Activated T-helper 2 cell treated with anti-CD3 and anti-CD28 coated beads, Interferon-gamma antibody, Interleukin-2, Interleukin-4, amounts not matched to agents 10 μg/mL and 5 μg/mL and 100 μg/mL, durations not matched to agents 14 hours and 24 hours and 36 hours (primary cell): Measurements from ENCODE around the gene GFER. TPM values are rescaled to one million over a fixed set of nuclear protein-coding genes. Genes with fewer than 3 reads are reported as not detected.
"Not testable (repeated sequence)": the region's sequence is repeated elsewhere in the genome, so short reads cannot be mapped to it uniquely, and the experiment has no call there.

Source experiments
- DNase-seq: peaks from one replicate; pipeline ENCODE4 v3.0.0; 2021; ENCODE audit warnings: low spot score
- H3K27ac Mint-ChIP-seq: one replicate; pipeline ENCODE4 v1.8.0; 2021; ENCODE audit warnings: mixed read lengths
- H3K27me3 Mint-ChIP-seq: one replicate; pipeline ENCODE4 v1.8.0; 2021; ENCODE audit warnings: low read depth, mixed read lengths
- H3K36me3 Mint-ChIP-seq: one replicate; pipeline ENCODE4 v1.8.0; 2021; ENCODE audit warnings: low read depth, mixed read lengths
- H3K4me1 Mint-ChIP-seq: one replicate; pipeline ENCODE4 v1.8.0; 2021; ENCODE audit warnings: low read depth, mixed read lengths
- H3K4me3 Mint-ChIP-seq: one replicate; pipeline ENCODE4 v1.8.0; 2021; ENCODE audit warnings: low read depth, mild to moderate bottlenecking, moderate library complexity, mixed read lengths
- H3K9me3 Mint-ChIP-seq: one replicate; pipeline ENCODE4 v1.8.0; 2021; ENCODE audit warnings: mixed read lengths
- intact Hi-C: fragments of 100-400 bp; cut with micrococcal nuclease; formaldehyde crosslinking; loops from one replicate; pipeline ENCODE4 v1.15.1; 2023
- total RNA-seq: library from RNA; stranded (reverse); gene quantifications from 2 replicates; pipeline ENCODE4 v1.2.3, GENCODE V29; 2022

The GFER gene
- total RNA-seq, 1 donor from 2014 or later: 40.0 TPM

DNA sequence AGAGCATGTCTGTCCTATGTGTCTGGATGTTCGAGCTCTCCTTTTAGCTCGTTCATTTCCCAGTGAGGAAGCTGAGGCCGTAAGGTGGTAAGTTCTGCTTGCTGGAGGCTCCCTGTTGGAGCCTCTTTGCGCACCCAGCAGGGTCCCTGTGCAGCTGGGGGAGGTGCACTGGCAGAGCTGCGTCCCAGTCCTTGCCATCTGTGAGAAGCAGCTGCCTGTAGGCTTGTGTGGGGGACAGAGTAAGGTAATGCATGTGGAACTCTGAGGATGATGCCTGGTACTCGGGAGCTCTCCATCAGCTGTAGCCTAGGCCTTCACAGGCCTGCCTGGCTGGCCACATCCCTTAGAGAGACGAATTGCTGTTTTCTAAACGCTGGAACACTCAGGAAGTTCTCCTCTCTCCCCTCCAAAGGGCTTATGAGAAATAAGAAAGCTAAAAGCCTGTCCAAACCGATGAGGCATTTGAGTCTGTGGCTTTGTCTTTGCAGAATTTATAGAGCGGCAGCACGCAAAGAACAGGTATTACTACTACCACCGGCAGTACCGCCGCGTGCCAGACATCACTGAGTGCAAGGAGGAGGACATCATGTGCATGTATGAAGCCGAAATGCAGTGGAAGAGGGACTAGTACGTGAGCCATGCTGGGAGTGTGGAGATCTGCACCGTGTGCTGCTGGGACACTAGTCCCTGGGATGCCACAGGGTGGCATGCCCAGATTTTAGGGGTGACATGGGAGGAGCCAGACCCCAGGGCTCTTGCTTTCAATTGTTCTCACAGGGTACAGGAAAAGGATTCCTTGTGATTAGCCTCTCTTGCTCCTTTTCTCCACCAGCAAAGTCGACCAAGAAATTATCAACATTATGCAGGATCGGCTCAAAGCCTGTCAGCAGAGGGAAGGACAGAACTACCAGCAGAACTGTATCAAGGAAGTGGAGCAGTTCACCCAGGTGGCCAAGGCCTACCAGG is 23.0 kb upstream of the GFER start:
- H3K9me3 Mint-ChIP-seq: no peaks in the 10 kb centered on the region
- intact Hi-C loops: no loop called here
- H3K27ac Mint-ChIP-seq: peak overlapping the region; percentile 89
- peak overlapping the region; percentile 95 for H3K4me3 Mint-ChIP-seq
- no peak for DNase-seq
- peaks cover 32% of the 10 kb centered on the region for H3K4me1 Mint-ChIP-seq
- H3K27me3 Mint-ChIP-seq: no peaks in the 10 kb centered on the region
- H3K36me3 Mint-ChIP-seq: peaks cover 56% of the 10 kb centered on the region

DNA sequence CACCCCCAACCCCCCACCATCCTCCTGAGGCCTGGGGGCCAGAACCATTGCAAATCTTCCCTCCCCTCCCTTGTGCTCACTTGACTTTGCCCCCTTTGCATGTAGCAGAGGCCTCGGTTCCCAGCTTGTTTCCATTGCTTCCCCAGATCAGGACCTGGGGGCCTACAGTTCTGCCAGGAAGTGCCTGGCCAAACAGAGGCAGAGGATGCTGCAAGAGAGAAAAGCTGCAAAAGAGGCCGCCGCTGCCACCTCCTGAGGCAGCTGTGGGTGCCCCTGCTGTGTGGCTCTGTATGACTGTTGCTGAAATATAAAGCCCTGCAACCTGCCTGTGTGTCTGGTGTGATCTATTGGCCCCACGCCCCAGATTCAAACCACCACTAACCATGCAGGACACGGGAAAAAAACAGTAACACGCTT is 22.3 kb upstream of the GFER start:
- intact Hi-C loops: no loop called here
- no peak for DNase-seq
- Mint-ChIP-seq H3K4me3 (peak overlapping the region; percentile 98), H3K27ac (peak overlapping the region; percentile 71), H3K27me3 (no peaks in the 10 kb centered on the region), H3K4me1 (peaks cover 32% of the 10 kb centered on the region), H3K9me3 (no peaks in the 10 kb centered on the region), H3K36me3 (peaks cover 56% of the 10 kb centered on the region)

DNA sequence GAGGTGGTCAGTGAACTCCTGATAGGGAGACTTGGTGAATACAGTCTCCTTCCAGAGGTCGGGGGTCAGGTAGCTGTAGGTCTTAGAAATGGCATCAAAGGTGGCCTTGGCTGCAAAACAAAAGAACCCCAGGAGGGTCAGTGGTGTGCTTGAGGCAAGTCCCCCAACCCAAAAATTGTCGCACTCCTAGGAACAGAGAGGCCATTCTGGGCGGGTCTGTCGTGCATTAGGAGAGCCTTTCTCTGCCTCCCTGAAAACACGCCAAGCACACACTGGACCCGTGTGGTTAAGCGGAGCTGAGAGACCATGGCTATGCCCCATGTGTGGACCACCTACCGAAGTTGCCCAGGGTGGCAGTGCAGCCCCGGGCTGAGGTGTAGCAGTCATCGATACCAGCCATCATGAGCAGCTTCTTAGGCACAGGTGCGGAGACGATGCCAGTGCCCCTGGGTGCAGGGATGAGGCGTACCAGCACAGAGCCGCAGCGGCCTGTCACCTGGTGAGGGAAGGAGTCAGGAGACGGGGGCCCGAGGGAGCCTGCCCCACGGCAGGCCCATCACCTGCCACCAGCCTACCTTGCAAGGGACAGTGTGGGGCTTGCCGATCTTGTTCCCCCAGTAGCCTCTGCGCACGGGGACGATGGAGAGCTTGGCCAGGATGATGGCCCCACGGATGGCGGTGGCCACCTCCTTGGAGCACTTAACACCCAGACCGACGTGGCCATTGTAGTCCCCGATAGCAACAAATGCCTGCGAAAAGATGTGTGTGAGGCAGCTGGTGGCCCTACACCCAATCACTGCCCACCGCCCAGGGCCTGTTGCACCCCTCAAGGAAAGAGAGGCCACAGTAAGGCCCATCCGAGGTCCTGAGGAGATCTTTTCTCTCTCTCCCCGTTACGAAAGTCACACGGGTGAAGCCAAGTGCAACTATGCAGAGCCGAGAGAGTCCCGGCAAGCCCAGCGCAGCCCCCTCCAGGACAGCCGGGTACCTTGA is 21.5 kb upstream of the GFER start:
- H3K4me1 Mint-ChIP-seq: peaks cover 32% of the 10 kb centered on the region
- H3K27me3 Mint-ChIP-seq, H3K9me3 Mint-ChIP-seq, intact Hi-C loops, DNase-seq: not testable (repeated sequence)
- H3K4me3 Mint-ChIP-seq: peak overlapping the region; percentile 98
- peak overlapping the region; percentile 71 for H3K27ac Mint-ChIP-seq
- H3K36me3 Mint-ChIP-seq: peaks cover 56% of the 10 kb centered on the region

GRCh38 chr16:1963806-1964505 is 20.0 kb upstream of the GFER start:
- H3K4me3 Mint-ChIP-seq: peak overlapping the region; percentile 98
- H3K36me3 Mint-ChIP-seq: peaks cover 56% of the 10 kb centered on the region
- H3K27ac Mint-ChIP-seq: peak overlapping the region; percentile 84
- no peak for DNase-seq
- no peaks in the 10 kb centered on the region for H3K9me3 Mint-ChIP-seq
- H3K27me3 Mint-ChIP-seq: no peaks in the 10 kb centered on the region
- H3K4me1 Mint-ChIP-seq: peaks cover 32% of the 10 kb centered on the region
- intact Hi-C loops: loop anchor here (2.0 kb wide), 2 partner anchors 27 to 181 kb away; partner anchors contain the start of genes NUBP2 and SPSB3

- H3K27me3 Mint-ChIP-seq: no peaks in the 10 kb centered on the region
- peak; percentile 99 for DNase-seq
- H3K9me3 Mint-ChIP-seq: no peaks in the 10 kb centered on the region
- H3K4me3 Mint-ChIP-seq: peak within 1 kb of the TSS; percentile 98
- peaks cover 30% of the 10 kb centered on the region for H3K4me1 Mint-ChIP-seq
- intact Hi-C loops: loop anchor here (2.0 kb wide), 2 partner anchors 26 to 182 kb away; partner anchors contain the start of genes NUBP2 and SPSB3
- H3K27ac Mint-ChIP-seq: peak within 1 kb of the TSS; percentile 94
- peaks cover 55% of the 10 kb centered on the region for H3K36me3 Mint-ChIP-seq
Observed at GRCh38 chr16:1964506-1965395, 19.2 kb upstream of the GFER start, which contains the start of gene RPS2. RPS2 (minus strand) TSS chr16:1964826; CDS start chr16:1964625, 201 bp downstream.

DNA sequence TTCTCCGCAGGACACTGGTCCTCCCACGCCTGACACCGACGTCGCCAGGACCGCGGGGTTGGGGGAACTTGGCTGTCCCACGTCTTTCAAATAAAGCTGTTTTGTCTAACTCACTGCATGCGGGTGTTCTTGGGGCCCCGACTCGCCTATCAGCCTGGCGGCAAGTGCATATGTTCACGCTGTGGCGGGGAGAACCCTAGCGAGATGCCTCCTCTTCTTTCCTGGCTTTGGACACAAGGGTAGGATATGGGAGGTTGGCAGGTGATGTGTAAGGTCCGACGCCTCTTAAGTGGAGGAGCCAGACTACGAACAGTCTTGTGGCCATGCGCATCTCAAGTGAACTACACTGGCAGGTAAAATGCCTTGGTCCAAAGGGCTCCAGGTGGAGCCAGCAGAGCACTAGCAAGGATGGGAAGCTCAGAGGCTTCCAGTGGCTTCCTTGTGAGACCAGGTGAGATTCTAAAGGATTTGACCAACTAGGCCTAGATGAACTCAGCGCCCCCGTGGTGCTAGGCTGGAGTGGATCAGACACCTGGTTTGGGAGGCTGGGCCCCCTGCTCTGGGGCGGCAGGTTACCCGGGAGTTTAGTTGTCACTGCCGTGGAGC is 18.5 kb upstream of the GFER start:
- no peak for DNase-seq
- H3K4me3 Mint-ChIP-seq: peak overlapping the region; percentile 98
- peak overlapping the region; percentile 94 for H3K27ac Mint-ChIP-seq
- intact Hi-C loops: loop anchor here (2.0 kb wide), 2 partner anchors 25 to 183 kb away; partner anchors contain the start of genes NUBP2 and SPSB3
- peaks cover 30% of the 10 kb centered on the region for H3K4me1 Mint-ChIP-seq
- no peaks in the 10 kb centered on the region for H3K9me3 Mint-ChIP-seq
- H3K36me3 Mint-ChIP-seq: peaks cover 48% of the 10 kb centered on the region
- H3K27me3 Mint-ChIP-seq: no peaks in the 10 kb centered on the region

DNA sequence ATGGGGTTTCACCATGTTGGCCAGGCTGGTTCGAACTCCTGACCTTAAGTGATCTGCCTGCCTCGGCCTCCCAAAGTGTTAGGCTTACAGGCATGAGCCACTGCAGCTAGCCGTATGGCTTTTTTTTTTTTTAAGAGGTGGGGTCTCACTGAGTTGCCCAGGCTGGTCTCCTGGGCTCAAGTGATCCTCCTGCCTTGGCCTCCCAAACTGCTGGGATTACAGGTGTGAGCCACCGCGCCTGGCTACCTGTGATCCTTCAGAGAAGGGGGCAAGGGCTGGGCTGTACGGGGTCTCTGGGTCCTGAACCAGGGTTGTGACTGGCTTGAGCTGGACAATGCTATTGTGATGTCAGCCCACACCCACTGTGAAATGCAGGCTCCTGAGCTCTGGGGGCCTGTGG is 17.5 kb upstream of the GFER start, which contains the start of gene RNF151:
Gene RNF151 (plus strand): TSS at position 397 of the 400 bp plus-strand sequence. CDS start 26 bp downstream, outside the sequence.
- peak within 1 kb of the TSS; percentile 98 for H3K4me3 Mint-ChIP-seq
- H3K27ac Mint-ChIP-seq: peak within 1 kb of the TSS; percentile 94
- H3K27me3 Mint-ChIP-seq: no peaks in the 10 kb centered on the region
- peaks cover 28% of the 10 kb centered on the region for H3K4me1 Mint-ChIP-seq
- DNase-seq: no peak
- peaks cover 39% of the 10 kb centered on the region for H3K36me3 Mint-ChIP-seq
- intact Hi-C loops: no loop called here
- H3K9me3 Mint-ChIP-seq: no peaks in the 10 kb centered on the region

DNA sequence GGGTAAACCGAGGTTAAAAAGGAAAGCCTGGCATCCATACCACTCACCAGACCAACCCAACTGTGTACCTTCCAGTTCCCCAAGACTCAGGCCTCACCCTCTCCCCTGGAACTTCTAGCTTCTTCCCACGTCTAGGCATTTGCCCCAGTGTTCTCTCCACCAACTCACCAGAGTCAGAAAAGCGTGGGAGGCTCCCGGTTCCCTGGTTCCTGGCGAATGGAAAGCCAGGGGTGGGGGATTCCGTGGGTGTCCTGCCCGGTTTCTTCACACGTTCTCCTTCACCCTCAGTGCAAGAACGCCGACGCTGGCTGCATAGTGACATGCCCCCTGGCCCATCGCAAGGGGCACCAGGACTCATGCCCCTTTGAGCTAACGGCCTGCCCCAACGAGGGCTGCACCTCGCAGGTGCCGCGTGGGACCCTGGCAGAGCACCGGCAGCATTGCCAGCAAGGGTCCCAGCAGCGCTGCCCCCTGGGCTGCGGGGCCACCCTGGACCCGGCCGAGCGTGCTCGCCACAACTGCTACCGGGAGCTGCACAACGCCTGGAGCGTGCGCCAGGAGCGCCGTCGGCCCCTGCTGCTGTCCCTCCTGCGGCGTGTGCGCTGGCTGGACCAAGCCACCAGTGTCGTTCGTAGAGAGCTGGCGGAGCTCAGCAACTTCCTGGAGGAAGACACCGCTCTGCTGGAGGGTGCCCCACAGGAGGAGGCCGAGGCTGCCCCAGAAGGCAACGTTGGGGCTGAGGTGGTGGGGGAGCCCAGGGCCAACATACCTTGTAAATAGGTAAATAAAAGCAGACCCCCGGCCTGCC is 15.6 kb upstream of the GFER start:
- Mint-ChIP-seq H3K4me1 (peaks cover 25% of the 10 kb centered on the region), H3K27me3 (no peaks in the 10 kb centered on the region), H3K27ac (no peak overlapping the region), H3K9me3 (no peaks in the 10 kb centered on the region), H3K4me3 (no peak overlapping the region), H3K36me3 (peaks cover 23% of the 10 kb centered on the region)
- intact Hi-C loops: no loop called here
- no peak for DNase-seq

DNA sequence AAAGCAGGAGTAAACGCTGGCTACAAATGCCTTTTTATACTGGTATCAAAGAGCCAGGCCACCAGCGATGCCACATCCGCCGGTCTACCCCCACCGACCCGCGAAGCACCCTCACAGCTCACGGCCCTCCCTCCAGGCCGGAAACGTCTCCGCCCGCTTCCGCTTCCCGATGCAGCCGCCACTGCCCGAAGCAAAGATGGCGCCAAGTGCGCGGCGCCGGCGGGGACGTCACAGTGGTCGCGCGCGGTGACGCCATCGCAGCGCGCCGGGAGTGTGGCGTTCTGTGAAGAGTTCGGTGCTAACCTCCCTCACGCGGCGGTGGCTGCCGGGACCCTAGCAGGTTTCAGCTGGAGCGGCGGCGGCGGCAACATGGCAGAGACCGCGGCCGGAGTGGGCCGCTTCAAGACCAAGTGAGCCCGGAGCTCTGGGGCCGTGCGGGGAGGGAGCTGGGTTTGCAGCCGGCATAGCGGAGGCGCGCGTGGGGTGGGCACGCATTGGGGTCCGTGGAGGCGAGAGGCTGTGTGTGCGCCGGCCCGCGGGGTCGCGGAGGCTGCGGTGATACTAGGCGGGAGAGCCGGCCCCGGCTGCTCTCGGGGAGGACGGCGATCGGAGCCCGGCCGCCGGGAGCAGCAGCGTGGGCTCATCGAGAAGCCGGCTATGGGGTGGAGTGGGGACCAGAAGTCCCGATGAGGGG is 12.1 kb upstream of the GFER start, which contains the start of gene TBL3:
Gene TBL3 (plus strand): TSS at position 258 of the 694 bp plus-strand sequence. CDS start 112 bp downstream, at position 370.
- Mint-ChIP-seq H3K27me3 (no peaks in the 10 kb centered on the region), H3K9me3 (no peaks in the 10 kb centered on the region), H3K4me1 (peaks cover 16% of the 10 kb centered on the region), H3K36me3 (peaks cover 15% of the 10 kb centered on the region), H3K27ac (peak within 1 kb of the TSS; percentile 95), H3K4me3 (peak within 1 kb of the TSS; percentile 91)
- intact Hi-C loops: loop anchor here (1.0 kb wide), 1 partner anchor 10 kb away; no protein-coding TSS in a partner anchor
- peak; percentile 96 for DNase-seq

- H3K4me1 Mint-ChIP-seq: peaks cover 16% of the 10 kb centered on the region
- peaks cover 16% of the 10 kb centered on the region for H3K36me3 Mint-ChIP-seq
- no peak for DNase-seq
- no peaks in the 10 kb centered on the region for H3K27me3 Mint-ChIP-seq
- peak overlapping the region; percentile 95 for H3K27ac Mint-ChIP-seq
- intact Hi-C loops: loop anchor here (1.0 kb wide), 1 partner anchor 10 kb away; no protein-coding TSS in a partner anchor
- peak overlapping the region; percentile 91 for H3K4me3 Mint-ChIP-seq
- H3K9me3 Mint-ChIP-seq: no peaks in the 10 kb centered on the region
Observed at GRCh38 chr16:1972490-1972877, 11.5 kb upstream of the GFER start.
